Keratinocyte (primary cell): ENCODE data around the gene SKI. TPM values are rescaled to one million over a fixed set of nuclear protein-coding genes. Genes with fewer than 3 reads are reported as not detected.

ENCODE experiments used
- DNase-seq: peaks from one replicate; pipeline ENCODE4 v3.0.0-alpha.2; 2011; ENCODE audit warnings: low read depth, missing footprints, low spot score
- FAIRE-seq: peaks from 2 replicates; lab custom pipeline; 2011; peaks lifted over from hg19 to GRCh38; lab: Jason Lieb, UNC
- H2AFZ ChIP-seq: 2 replicates; pipeline ENCODE4 v1.6.0; 2012; ENCODE audit warnings: low read length, control low read depth, inconsistent platforms; ENCODE audit not compliant: control insufficient read depth
- H3K27ac ChIP-seq: 2 replicates; pipeline ENCODE4 v1.5.1; 2011; ENCODE audit warnings: low read length; ENCODE audit not compliant: control insufficient read depth, insufficient read depth
- H3K27me3 ChIP-seq: 3 replicates; pipeline ENCODE4 v1.6.0; 2011; ENCODE audit warnings: low read length; ENCODE audit not compliant: control insufficient read depth, insufficient read depth; ENCODE audit errors: extremely low read depth
- H3K36me3 ChIP-seq, 2 experiments: 2 replicates in 1 of 2; 3 replicates in 1 of 2; pipeline ENCODE4 v1.5.1; 2011; ENCODE audit warnings: low read length in 2 of 2, mild to moderate bottlenecking in 1 of 2; ENCODE audit not compliant: control insufficient read depth in 2 of 2, insufficient read depth in 2 of 2; ENCODE audit errors: extremely low read depth in 1 of 2
- H3K4me1 ChIP-seq: 3 replicates; pipeline ENCODE4 v1.5.1; 2011; ENCODE audit warnings: low read length; ENCODE audit not compliant: control insufficient read depth, insufficient read depth; ENCODE audit errors: extremely low read depth
- H3K4me2 ChIP-seq: 3 replicates; pipeline ENCODE4 v1.6.0; 2011; ENCODE audit warnings: low read depth, low read length; ENCODE audit not compliant: control insufficient read depth, insufficient read depth; ENCODE audit errors: extremely low read depth
- H3K4me3 ChIP-seq, 3 experiments: fragments of 200-600 bp in 1 of 3; sonication (generic) in 1 of 3; 2 replicates in 2 of 3; 3 replicates in 1 of 3; pipeline ENCODE4 v1.5.1; 2011 to 2016; ENCODE audit warnings: low read length in 3 of 3, mild to moderate bottlenecking in 3 of 3, control low read depth in 2 of 3, inconsistent platforms in 1 of 3, low read depth in 1 of 3, mixed read lengths in 1 of 3, mixed run types in 1 of 3, moderate library complexity in 1 of 3; ENCODE audit not compliant: control insufficient read depth in 2 of 3, insufficient read depth in 2 of 3; ENCODE audit errors: extremely low read depth in 1 of 3
- H3K79me2 ChIP-seq: 2 replicates; pipeline ENCODE4 v1.6.0; 2012; ENCODE audit warnings: low read length; ENCODE audit not compliant: control insufficient read depth, insufficient read depth
- H3K9ac ChIP-seq: 3 replicates; pipeline ENCODE4 v1.6.0; 2011; ENCODE audit warnings: low read length; ENCODE audit not compliant: control insufficient read depth, insufficient read depth; ENCODE audit errors: extremely low read depth
- H3K9me1 ChIP-seq: 3 replicates; pipeline ENCODE4 v1.6.0; 2011; ENCODE audit warnings: low read length; ENCODE audit not compliant: control insufficient read depth, insufficient read depth; ENCODE audit errors: extremely low read depth
- H3K9me3 ChIP-seq: 2 replicates; pipeline ENCODE4 v1.5.1; 2012; ENCODE audit warnings: low read depth, low read length; ENCODE audit not compliant: control insufficient read depth
- H4K20me1 ChIP-seq: 3 replicates; pipeline ENCODE4 v1.6.0; 2011; ENCODE audit warnings: low read length; ENCODE audit not compliant: control insufficient read depth, insufficient read depth; ENCODE audit errors: extremely low read depth
- EZH2 ChIP-seq: IDR thresholded peaks from one replicate; pipeline ENCODE4 v1.6.1; 2012; ENCODE audit warnings: inconsistent platforms, mild to moderate bottlenecking, low read length, moderate library complexity
- dilution Hi-C: fragments of 300-500 bp; cut with MboI; formaldehyde crosslinking; loops from one replicate; pipeline ENCODE4 v1.7.0; 2020; ENCODE audit warnings: low sequenced_read_pairs; ENCODE audit not compliant: extremely low pct_ligation_motif_present
- polyA plus RNA-seq, 5 experiments: library from polyadenylated mRNA; depleted of rRNA in 3 of 5; stranded (reverse) in 3 of 5; stranded (forward) in 1 of 5; unstranded in 1 of 5; fragments of >200 nt; gene quantifications; 1 replicate in 1 of 5; 2 replicates in 3 of 5; 3 replicates in 1 of 5; pipeline versions ENCODE4 v1.2.1 to v1.2.3, GENCODE V29; 2011 to 2012; ENCODE audit warnings: missing spikeins in 2 of 5, low read depth in 1 of 5, low replicate concordance in 1 of 5
- TF ChIP-seq, protein P1 (sequence below), 3 experiments: IDR thresholded peaks in 1 of 3; conservative IDR thresholded peaks in 1 of 3; optimal IDR thresholded peaks in 1 of 3; 2 replicates in 2 of 3; 3 replicates in 1 of 3; pipeline versions ENCODE3 to v1.5.1; 2011; ENCODE audit warnings: low read length in 3 of 3, mild to moderate bottlenecking in 3 of 3, moderate library complexity in 2 of 3, control low read depth in 1 of 3, inconsistent platforms in 1 of 3; ENCODE audit not compliant: insufficient read depth in 2 of 3; ENCODE audit errors: extremely low read depth in 1 of 3

Gene SKI
- polyA plus RNA-seq, 1 donor (not counting 4 experiments of a cell fraction or from before 2014, with no cell fraction given), result 4.8 TPM

DNA sequence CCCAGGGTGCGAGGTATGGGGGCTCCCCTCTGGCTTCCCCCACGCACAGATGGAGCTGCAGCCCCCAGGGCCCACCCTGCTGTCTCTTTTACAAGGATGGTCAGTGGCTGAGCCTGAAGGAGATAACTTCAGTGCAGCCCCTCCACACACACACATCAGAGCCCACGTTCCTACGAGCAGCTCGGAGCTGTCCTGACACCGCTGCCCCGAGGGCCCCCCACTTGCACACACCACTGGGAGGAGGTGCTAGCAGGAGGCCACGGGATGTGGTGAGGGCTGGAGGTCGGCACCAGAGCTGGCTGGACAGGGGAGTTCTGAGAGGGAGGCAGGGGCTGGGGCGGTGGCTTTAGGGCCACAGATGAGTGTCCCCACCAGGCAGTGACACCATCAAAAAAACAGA lies 109.4 kb downstream of the SKI start:
- TF ChIP-seq, protein P1, sequence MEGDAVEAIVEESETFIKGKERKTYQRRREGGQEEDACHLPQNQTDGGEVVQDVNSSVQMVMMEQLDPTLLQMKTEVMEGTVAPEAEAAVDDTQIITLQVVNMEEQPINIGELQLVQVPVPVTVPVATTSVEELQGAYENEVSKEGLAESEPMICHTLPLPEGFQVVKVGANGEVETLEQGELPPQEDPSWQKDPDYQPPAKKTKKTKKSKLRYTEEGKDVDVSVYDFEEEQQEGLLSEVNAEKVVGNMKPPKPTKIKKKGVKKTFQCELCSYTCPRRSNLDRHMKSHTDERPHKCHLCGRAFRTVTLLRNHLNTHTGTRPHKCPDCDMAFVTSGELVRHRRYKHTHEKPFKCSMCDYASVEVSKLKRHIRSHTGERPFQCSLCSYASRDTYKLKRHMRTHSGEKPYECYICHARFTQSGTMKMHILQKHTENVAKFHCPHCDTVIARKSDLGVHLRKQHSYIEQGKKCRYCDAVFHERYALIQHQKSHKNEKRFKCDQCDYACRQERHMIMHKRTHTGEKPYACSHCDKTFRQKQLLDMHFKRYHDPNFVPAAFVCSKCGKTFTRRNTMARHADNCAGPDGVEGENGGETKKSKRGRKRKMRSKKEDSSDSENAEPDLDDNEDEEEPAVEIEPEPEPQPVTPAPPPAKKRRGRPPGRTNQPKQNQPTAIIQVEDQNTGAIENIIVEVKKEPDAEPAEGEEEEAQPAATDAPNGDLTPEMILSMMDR (optimal IDR thresholded peaks at IDR 0.05 in 1 of 3, IDR thresholded peaks at IDR 0.05 in 1 of 3, conservative IDR thresholded peaks at IDR 0.05 in 1 of 3; ENCODE audit: extremely low read depth in 1 of 3, insufficient read depth in 2 of 3, low read length in 3 of 3), result no peak
- no peak for TF ChIP-seq EZH2
- Histone ChIP-seq H3K9me1 (no peaks in the 10 kb centered on the region), H3K79me2 (no peaks in the 10 kb centered on the region), H3K4me3 (no peak overlapping the region), H2AFZ (no peak overlapping the region), H3K9ac (no peak overlapping the region), H3K4me2 (no peak overlapping the region), H3K27ac (no peak overlapping the region), H3K9me3 (no peaks in the 10 kb centered on the region), H4K20me1 (no peaks in the 10 kb centered on the region), H3K36me3 (no peaks in the 10 kb centered on the region), H3K4me1 (peaks cover 13% of the 10 kb centered on the region), H3K27me3 (peaks cover 2% of the 10 kb centered on the region)
- dilution Hi-C loops, result no loop called here
- DNase-seq (no peak), FAIRE-seq (no peak)

DNA sequence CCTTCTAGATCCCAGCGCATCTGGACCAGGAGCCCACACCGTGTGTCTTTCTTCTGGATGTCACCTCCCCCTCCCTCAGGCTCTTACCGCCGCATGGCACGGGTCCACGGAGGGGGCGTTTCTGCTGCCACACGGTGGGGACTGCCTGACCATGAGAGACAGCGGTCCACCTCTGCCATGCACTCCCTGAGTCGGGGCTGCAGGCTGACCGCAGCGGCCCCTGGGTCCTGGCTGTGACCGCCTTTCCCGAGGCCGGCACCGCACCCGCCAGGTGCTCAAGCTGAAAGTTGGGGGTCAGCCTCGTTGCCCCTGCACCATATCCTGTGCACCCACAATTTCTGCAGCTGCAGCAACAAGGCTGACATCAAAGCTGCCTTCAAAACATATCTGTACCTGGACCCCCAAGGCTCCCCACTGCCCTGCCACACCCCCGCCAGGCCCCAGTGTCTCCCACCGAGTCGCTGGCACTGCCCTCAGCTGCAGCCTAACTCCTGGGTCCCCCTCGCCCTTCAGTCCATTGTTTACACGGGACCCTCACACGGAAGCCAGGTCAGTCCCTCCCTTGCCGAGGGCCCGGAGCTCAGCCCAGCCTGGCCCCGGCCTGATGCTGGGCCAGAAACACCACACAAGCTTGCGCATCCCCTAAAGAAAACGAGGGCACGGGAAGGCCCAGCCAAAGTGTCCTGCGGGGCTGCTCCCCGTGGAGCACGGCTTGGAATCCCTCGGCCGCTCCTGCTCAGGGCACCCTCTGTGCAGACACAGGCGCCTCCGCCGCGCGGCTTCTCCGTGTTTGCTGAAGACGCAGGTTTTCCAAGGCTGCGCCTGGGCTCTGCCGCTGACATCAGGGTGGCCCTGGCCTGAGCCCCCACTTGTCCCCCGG lies 111.3 kb downstream of the SKI start:
- Histone ChIP-seq H2AFZ (no peak overlapping the region), H3K9ac (no peak overlapping the region)

More for the DNA sequence above, 111.3 kb downstream of the SKI start:
- Histone ChIP-seq H3K9me3 (no peaks in the 10 kb centered on the region), H3K36me3 (no peaks in the 10 kb centered on the region), H3K4me1 (peaks cover 14% of the 10 kb centered on the region), H3K4me2 (no peak overlapping the region), H3K27ac (no peak overlapping the region), H3K4me3 (no peak overlapping the region), H3K79me2 (no peaks in the 10 kb centered on the region), H3K9me1 (no peaks in the 10 kb centered on the region), H3K27me3 (no peaks in the 10 kb centered on the region), H4K20me1 (no peaks in the 10 kb centered on the region)
- FAIRE-seq (no peak), DNase-seq (no peak)
- dilution Hi-C loops, result no loop called here
- TF ChIP-seq, protein P1 (optimal IDR thresholded peaks at IDR 0.05 in 1 of 3, IDR thresholded peaks at IDR 0.05 in 1 of 3, conservative IDR thresholded peaks at IDR 0.05 in 1 of 3; ENCODE audit: extremely low read depth in 1 of 3, insufficient read depth in 2 of 3, low read length in 3 of 3), result no peak
- TF ChIP-seq EZH2, result no peak
